HG02840 (cell line): ENCODE measurements around the gene ACTC1.
"Not testable (repeated sequence)": the region's sequence is repeated elsewhere in the genome, so short reads cannot be mapped to it uniquely, and the experiment has no call there.

Source experiments
- ATAC-seq: cut with Tn5 transposase; IDR thresholded peaks from one replicate; pipeline ENCODE4 v1.9.1; 2021; ENCODE audit warnings: mild to moderate bottlenecking, moderate library complexity, moderate number of reproducible peaks; ENCODE audit not compliant: unreplicated experiment, low FRiP score

Gene ACTC1

DNA sequence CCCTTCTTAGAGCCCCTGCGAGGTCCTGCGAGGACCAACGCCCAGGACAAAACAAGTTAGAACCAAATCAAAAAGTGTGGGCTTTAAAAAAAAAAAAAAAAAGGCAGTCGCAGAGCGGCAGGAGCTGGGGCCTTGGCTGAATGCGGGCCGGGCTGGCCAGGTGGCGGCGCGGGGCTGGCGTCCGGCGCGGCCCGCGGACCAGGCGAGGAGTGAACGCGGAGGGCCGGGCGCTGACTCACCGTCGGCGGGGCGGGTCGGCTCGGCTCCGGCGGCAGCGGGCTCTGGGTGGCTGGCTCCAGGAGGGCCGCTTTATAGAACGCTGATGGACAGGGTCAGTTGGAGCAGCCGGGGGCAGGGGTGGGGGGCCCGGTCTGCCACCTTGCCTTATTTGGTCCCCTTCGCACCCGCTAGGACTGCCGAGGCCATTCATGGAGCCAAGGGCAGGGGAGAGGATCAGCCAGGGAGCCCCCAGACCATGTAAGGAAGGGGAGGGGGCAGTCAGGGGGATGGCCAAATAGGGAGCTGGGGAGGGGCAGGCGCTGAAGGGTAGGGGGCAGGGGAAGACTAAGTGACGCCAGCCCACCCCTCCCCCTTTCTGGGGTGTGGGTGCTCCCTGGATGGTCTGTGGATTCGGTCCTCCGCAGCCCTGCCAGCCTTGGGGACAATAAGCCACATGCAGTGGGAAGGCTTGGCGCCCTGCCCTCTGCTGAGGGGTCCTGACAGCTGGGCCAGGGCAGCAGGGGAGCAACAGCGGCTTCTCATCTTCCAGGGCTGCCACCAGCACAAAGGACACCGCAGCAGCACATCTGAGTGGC, at the start of gene ACTC1:
ACTC1 (minus strand) TSS at position 283 of the 815 bp plus-strand sequence. CDS start 741 bp downstream, outside the sequence.
- ATAC-seq = no peak

DNA sequence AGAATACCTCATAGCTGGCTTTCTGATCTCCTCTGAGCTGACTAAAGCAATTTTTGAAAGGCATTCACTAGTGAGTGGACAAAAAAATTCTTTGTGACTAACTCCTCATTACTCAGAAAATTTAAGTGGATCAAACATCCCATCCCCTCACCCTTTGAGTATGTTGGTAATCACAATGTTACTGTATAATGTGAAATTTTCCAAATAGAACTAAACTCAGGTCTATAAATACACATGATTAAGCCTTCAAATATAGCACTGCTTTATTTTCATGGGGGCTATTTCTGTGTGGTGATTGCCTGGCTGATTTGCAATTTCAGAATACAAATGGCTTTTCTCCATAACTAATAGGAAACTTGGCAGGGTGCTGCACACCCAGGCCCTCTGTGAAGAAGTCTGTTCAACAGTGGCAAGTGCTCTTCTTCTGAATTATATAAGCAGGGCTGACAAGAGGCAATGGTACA, 45.9 kb upstream of the ACTC1 start:
- ATAC-seq = no peak

GRCh38 chr15:34838282-34838681, 42.9 kb upstream of the ACTC1 start:
- ATAC-seq = no peak

DNA sequence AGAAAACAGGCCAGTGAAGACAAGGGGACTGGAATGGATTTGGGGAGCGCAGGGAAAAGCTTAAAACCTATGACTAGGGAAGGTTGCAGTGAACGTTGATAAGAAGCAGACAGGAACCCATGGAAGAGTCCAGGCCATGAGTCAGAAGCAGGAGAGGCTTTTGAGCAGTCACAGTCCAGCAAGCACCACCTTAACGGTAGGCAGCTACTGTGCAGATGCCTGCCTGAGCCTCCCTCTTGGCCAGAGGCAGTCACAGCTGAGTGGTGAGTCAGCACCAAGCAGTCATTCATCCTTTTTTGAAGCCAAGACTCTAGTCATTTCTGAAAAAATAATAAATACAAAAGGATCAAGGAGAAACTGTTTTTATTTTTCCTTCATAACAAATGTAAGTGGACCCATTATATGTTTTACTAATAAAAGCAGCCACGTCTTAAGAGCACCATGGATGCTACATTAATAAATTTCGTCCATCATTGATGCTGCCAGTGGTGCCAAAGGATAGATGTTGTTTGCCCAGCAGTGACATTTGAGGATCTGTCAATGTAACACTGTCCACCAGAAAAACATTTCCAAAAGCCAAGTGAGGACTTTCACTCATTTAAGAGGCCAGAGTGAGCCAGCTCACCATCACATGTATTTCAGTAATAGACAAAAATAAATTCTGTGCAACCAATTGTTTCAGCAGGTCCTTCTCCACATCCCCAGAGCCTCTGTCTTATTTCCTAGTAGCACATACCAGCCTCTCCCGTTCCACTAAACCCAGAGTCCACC, 42.1 kb upstream of the ACTC1 start:
- ATAC-seq = no peak

- ATAC-seq = no peak
These were observed 33.0 kb upstream of the ACTC1 start for GRCh38 chr15:34828145-34828911.

- no peak for ATAC-seq
These were observed 26.5 kb upstream of the ACTC1 start for GRCh38 chr15:34821831-34822230.

- ATAC-seq = no peak
These were observed 24.8 kb upstream of the ACTC1 start for GRCh38 chr15:34820110-34820509.

DNA sequence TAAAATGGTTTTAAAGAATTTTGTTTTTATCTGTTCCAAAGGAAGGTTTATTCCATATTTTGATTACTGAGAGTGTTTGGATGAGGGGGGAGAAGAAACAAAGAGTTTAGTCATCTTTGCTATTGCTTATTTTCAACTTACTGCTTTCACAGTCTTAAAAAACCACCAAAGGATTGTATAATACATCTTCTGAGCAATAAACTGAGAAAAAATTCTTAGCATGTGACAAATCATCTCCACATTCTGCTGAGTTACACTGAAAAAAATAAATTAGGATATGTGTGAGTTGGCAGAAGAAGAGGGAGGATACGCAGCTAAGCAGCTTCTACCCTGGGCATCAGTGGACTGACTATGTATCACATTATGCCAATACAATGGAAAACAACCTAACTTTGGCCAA, 23.2 kb upstream of the ACTC1 start:
- no peak for ATAC-seq

GRCh38 chr15:34815836-34816235, 20.5 kb upstream of the ACTC1 start:
- no peak for ATAC-seq

GRCh38 chr15:34813446-34814190, 18.3 kb upstream of the ACTC1 start:
- ATAC-seq = no peak

GRCh38 chr15:34812868-34813365, 17.6 kb upstream of the ACTC1 start:
- not testable (repeated sequence) for ATAC-seq

DNA sequence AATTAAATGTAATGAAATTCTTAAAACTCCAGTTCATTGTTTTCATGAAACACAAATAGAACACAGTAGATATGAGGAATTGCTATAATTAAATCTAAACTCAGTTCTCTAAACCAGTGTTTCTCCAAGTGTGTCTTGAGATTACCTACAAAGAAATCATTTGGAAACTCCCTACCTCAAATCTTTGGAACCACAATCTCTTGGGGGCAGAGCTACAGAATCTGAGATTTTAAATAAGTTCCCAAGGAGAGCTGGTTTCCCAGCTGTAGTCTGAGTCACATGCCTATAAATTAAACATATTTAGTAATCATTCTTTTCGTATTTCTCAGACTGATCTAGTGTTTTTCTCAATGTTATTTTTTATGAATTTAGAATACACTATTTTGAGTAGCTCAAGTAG, 17.0 kb upstream of the ACTC1 start:
- no peak for ATAC-seq

DNA sequence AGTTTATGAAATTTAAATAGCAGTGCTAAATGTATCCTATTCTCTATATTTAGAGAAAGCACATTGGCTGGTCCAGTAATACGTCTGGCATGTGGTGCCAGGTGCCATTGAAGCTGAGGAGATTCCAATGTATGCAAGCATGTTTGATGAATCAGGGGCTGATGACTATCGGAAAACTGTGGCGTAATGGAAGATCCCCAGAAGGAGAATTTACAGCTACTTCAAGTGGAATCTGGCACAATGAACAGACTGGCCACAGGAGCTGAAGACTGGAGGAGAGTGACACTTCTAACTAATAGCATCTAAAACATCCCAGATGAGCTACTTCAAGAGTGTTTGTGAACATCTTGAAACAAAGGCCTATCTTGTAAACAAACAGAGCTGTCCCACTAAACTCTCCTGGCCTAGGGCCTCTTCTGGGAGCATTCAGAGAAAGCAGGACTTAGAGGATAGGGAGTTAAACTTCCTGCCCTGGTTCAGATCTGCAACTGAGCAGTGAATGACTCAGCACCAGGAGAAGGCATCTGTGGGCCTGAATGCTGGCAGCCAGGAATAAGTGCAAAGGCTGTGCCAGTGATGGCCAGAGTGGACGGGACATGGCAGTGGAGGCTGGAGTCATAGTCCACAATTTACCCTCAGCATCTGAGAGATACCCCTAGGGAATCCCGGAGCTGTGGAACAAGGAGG, 15.2 kb upstream of the ACTC1 start:
- no peak for ATAC-seq

DNA sequence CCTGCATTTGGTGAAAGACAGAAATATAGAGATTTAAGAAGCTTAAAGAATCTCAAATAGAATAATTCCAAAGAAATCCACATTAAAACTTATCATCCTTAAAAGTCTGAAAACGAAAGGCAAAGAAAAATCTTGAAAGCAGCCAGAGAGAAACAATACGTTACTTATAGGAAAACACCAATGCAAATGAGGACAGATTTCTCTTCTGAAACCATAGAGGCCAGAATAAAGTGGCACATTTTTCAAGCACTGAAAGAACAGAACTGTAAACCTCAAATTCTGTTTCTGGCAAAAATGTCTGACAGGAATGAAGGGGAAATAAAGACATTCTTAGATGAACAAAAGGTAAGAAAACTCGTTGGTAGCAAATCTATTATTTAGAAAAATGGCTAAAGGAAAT, 13.8 kb upstream of the ACTC1 start:
- ATAC-seq = no peak

GRCh38 chr15:34808016-34808415, 12.7 kb upstream of the ACTC1 start:
- no peak for ATAC-seq

DNA sequence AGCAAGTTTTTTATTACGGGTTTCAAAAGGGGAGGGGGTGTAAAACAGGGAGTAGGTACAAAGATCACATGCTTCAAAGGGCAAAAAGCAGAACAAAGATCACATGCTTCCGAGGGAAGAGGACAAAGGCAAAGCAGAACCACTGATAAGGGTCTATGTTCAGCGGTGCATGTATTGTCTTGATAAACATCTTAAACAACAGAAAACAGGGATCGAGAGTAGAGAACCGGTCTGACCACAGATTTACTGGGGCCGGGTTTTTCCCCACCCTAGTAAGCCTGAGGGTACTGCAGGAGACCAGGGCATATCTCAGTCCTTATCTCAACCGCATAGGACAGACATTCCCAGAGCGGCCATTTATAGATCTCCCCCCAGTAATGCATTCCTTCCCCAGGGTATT, 11.9 kb upstream of the ACTC1 start:
- not testable (repeated sequence) for ATAC-seq

GRCh38 chr15:34804776-34805175, 9.4 kb upstream of the ACTC1 start:
- ATAC-seq = no peak

DNA sequence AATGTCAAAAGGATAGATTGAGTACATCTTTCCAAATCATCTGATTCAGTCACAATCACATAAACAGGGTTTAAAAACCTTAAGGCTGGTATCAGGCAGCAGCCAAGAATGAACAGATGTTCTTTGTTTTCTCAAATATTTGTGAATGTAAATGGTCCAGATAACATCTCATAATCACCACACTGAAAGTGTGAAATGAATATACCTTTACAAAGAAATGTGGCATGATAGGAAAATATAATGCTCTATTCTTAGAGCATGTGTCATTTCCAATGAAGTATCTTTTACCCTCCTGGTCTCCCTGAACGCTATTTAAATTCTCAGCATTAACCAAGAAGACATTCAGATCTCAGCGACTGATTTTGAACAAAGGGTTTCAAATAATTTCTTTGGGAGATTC, 8.8 kb upstream of the ACTC1 start:
- no peak for ATAC-seq
